HEK293 (cell line): Measurements from ENCODE around the gene PRM3.

Experiments
- CTCF ChIA-PET: fragments of 350-600 bp; formaldehyde crosslinking; extraction: SDS; loops from one replicate; lab custom pipeline; 2021; ENCODE audit warnings: antibody characterized with exemption; lab: Yijun Ruan, JAX
- POLR2A ChIA-PET: fragments of 300-600 bp; formaldehyde crosslinking; extraction: SDS; loops from one replicate; lab custom pipeline; 2020; ENCODE audit warnings: antibody characterized with exemption, inconsistent platforms; lab: Yijun Ruan, JAX
- H3K27ac ChIP-seq: fragments of 200-500 bp; sonication (Bioruptor generic); 2 replicates; pipeline ENCODE4 v1.5.1; 2014; ENCODE audit warnings: low read depth, low read length, control low read depth, inconsistent platforms; ENCODE audit errors: extremely low read depth
- H3K36me3 ChIP-seq, 2 experiments: fragments of 200-500 bp in 1 of 2; sonication (Bioruptor generic) in 1 of 2; 1 replicate in 1 of 2; 2 replicates in 1 of 2; pipeline ENCODE4 v1.5.1; 2014 to 2017; ENCODE audit warnings: inconsistent platforms in 2 of 2, low read length in 2 of 2; ENCODE audit not compliant: control insufficient read depth in 2 of 2, insufficient read depth in 1 of 2
- H3K4me1 ChIP-seq: fragments of 200-500 bp; sonication (Bioruptor generic); 2 replicates; pipeline ENCODE4 v1.5.1; 2014; ENCODE audit warnings: mild to moderate bottlenecking, low read length, inconsistent platforms; ENCODE audit not compliant: control insufficient read depth, insufficient read depth
- H3K4me3 ChIP-seq: 2 replicates; pipeline ENCODE4 v1.5.1; 2011; ENCODE audit warnings: low read depth, mild to moderate bottlenecking, control low read depth, low read length, moderate library complexity
- H3K9me3 ChIP-seq: fragments of 200-500 bp; sonication (Bioruptor generic); 2 replicates; pipeline ENCODE4 v1.5.1; 2014; ENCODE audit warnings: low read depth, low read length, inconsistent platforms; ENCODE audit not compliant: control insufficient read depth, insufficient read depth
- GLIS2 ChIP-seq: fragments of 450-650 bp; formaldehyde crosslinking; IDR thresholded peaks from 2 replicates; pipeline ENCODE4 v1.5.1; 2016; ENCODE audit warnings: missing biosample characterization, missing genetic modification characterization
- KLF1 ChIP-seq: fragments of 450-650 bp; formaldehyde crosslinking; IDR thresholded peaks from 2 replicates; pipeline ENCODE4 v1.5.1; 2016; ENCODE audit warnings: missing biosample characterization, missing genetic modification characterization
- MYNN ChIP-seq: fragments of 450-650 bp; formaldehyde crosslinking; IDR thresholded peaks from 2 replicates; pipeline ENCODE4 v1.5.1; 2016; ENCODE audit warnings: missing biosample characterization, missing genetic modification characterization, borderline replicate concordance
- ZBTB17 ChIP-seq: fragments of 450-650 bp; formaldehyde crosslinking; IDR thresholded peaks from 2 replicates; pipeline ENCODE4 v1.5.1; 2016; ENCODE audit warnings: missing biosample characterization, missing genetic modification characterization
- ZNF202 ChIP-seq: fragments of 450-650 bp; formaldehyde crosslinking; IDR thresholded peaks from 2 replicates; pipeline ENCODE4 v1.5.1; 2016; ENCODE audit warnings: missing biosample characterization, missing genetic modification characterization, borderline replicate concordance
- ZNF266 ChIP-seq: fragments of 450-650 bp; formaldehyde crosslinking; IDR thresholded peaks from 2 replicates; pipeline ENCODE4 v1.5.1; 2016; ENCODE audit warnings: missing biosample characterization, missing genetic modification characterization, low read depth
- ZNF792 ChIP-seq: fragments of 450-650 bp; formaldehyde crosslinking; IDR thresholded peaks from 2 replicates; pipeline ENCODE4 v1.5.1; 2016; ENCODE audit warnings: missing biosample characterization, missing genetic modification characterization
- ZSCAN16 ChIP-seq: fragments of 450-650 bp; formaldehyde crosslinking; IDR thresholded peaks from 2 replicates; pipeline ENCODE4 v1.5.1; 2016; ENCODE audit warnings: missing biosample characterization, missing genetic modification characterization
- TF ChIP-seq, protein P1 (sequence below): fragments of 450-650 bp; formaldehyde crosslinking; optimal IDR thresholded peaks from 2 replicates; pipeline ENCODE3; 2016; ENCODE audit warnings: missing biosample characterization, mild to moderate bottlenecking, missing genetic modification characterization
- TF ChIP-seq, protein P2 (sequence below): fragments of 450-650 bp; formaldehyde crosslinking; IDR thresholded peaks from 2 replicates; pipeline ENCODE4 v1.5.1; 2016; ENCODE audit warnings: missing biosample characterization, missing genetic modification characterization
- TF ChIP-seq, protein P3 (sequence below): fragments of 450-650 bp; formaldehyde crosslinking; IDR thresholded peaks from 2 replicates; pipeline ENCODE4 v1.5.1; 2016; ENCODE audit warnings: missing biosample characterization, missing genetic modification characterization
- TF ChIP-seq, protein P4 (sequence below): fragments of 450-650 bp; formaldehyde crosslinking; IDR thresholded peaks from 2 replicates; pipeline ENCODE4 v1.5.1; 2016; ENCODE audit warnings: missing biosample characterization, missing genetic modification characterization, borderline replicate concordance
- TF ChIP-seq, protein P5 (sequence below): fragments of 450-650 bp; formaldehyde crosslinking; IDR thresholded peaks from 2 replicates; pipeline ENCODE4 v1.5.1; 2016; ENCODE audit warnings: missing biosample characterization, missing genetic modification characterization
- TF ChIP-seq, protein P6 (sequence below): fragments of 450-650 bp; formaldehyde crosslinking; IDR thresholded peaks from 2 replicates; pipeline ENCODE4 v1.5.1; 2017; ENCODE audit warnings: missing biosample characterization, missing genetic modification characterization
- TF ChIP-seq, protein P7 (sequence below): fragments of 450-650 bp; formaldehyde crosslinking; IDR thresholded peaks from 2 replicates; pipeline ENCODE4 v1.5.1; 2016; ENCODE audit warnings: missing biosample characterization, missing genetic modification characterization

PRM3 gene

DNA sequence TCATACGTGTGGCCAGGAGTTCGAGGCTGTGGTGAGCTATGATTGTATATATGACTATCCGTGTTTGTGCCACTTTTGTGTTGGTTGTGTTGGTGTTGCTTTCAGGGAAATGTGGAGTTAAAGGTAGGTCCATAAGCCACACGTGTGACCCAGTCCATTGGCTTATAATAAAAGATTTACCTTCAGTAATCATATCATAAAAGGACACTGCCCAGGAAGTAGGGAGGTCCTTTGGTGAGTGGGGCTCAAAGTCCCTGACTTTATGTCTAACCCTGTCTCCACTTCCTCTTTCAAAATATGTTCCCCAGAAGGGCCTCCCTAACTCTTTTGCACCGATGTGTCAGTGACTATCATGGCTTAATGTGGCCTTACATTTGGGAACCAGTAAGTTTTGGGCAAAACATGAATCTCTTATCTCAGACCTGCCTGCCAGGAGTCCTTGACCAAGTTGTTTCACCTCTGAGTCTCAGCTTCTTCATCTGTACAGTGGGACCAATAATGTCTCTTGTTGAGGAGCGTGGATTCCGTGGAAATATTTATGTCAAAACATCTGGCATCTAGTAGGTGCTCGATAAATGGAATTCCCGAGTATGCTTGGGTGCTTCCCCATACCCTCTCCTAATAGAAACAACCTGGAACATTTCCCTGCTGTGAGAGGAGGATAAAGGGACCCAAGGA lies 9.1 kb downstream of the PRM3 start:
- Histone ChIP-seq H3K27ac (no peak overlapping the region), H3K9me3 (no peaks in the 10 kb centered on the region), H3K36me3 (no peaks in the 10 kb centered on the region), H3K4me1 (no peaks in the 10 kb centered on the region), H3K4me3 (no peak overlapping the region)
- CTCF ChIA-PET: no interaction called here
- no peak for TF ChIP-seq ZNF202 (tag by site-specific recombination)
- TF ChIP-seq, protein P1, sequence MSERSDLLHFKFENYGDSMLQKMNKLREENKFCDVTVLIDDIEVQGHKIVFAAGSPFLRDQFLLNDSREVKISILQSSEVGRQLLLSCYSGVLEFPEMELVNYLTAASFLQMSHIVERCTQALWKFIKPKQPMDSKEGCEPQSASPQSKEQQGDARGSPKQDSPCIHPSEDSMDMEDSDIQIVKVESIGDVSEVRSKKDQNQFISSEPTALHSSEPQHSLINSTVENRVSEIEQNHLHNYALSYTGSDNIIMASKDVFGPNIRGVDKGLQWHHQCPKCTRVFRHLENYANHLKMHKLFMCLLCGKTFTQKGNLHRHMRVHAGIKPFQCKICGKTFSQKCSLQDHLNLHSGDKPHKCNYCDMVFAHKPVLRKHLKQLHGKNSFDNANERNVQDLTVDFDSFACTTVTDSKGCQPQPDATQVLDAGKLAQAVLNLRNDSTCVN (tag by site-specific recombination): no peak
- TF ChIP-seq, protein P2, sequence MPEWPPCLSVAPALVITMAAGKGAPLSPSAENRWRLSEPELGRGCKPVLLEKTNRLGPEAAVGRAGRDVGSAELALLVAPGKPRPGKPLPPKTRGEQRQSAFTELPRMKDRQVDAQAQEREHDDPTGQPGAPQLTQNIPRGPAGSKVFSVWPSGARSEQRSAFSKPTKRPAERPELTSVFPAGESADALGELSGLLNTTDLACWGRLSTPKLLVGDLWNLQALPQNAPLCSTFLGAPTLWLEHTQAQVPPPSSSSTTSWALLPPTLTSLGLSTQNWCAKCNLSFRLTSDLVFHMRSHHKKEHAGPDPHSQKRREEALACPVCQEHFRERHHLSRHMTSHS (tag by site-specific recombination): no peak
- no peak for TF ChIP-seq ZBTB17
- no peak for TF ChIP-seq KLF1
- TF ChIP-seq, protein P3, sequence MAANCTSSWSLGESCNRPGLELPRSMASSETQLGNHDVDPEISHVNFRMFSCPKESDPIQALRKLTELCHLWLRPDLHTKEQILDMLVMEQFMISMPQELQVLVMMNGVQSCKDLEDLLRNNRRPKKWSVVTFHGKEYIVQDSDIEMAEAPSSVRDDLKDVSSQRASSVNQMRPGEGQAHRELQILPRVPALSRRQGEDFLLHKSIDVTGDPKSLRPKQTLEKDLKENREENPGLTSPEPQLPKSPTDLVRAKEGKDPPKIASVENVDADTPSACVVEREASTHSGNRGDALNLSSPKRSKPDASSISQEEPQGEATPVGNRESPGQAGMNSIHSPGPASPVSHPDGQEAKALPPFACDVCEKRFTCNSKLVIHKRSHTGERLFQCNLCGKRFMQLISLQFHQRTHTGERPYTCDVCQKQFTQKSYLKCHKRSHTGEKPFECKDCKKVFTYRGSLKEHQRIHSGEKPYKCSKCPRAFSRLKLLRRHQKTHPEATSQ (tag by site-specific recombination): no peak
- TF ChIP-seq, protein P4, sequence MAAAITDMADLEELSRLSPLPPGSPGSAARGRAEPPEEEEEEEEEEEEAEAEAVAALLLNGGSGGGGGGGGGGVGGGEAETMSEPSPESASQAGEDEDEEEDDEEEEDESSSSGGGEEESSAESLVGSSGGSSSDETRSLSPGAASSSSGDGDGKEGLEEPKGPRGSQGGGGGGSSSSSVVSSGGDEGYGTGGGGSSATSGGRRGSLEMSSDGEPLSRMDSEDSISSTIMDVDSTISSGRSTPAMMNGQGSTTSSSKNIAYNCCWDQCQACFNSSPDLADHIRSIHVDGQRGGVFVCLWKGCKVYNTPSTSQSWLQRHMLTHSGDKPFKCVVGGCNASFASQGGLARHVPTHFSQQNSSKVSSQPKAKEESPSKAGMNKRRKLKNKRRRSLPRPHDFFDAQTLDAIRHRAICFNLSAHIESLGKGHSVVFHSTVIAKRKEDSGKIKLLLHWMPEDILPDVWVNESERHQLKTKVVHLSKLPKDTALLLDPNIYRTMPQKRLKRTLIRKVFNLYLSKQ (tag by site-specific recombination): no peak
- TF ChIP-seq, protein P5, sequence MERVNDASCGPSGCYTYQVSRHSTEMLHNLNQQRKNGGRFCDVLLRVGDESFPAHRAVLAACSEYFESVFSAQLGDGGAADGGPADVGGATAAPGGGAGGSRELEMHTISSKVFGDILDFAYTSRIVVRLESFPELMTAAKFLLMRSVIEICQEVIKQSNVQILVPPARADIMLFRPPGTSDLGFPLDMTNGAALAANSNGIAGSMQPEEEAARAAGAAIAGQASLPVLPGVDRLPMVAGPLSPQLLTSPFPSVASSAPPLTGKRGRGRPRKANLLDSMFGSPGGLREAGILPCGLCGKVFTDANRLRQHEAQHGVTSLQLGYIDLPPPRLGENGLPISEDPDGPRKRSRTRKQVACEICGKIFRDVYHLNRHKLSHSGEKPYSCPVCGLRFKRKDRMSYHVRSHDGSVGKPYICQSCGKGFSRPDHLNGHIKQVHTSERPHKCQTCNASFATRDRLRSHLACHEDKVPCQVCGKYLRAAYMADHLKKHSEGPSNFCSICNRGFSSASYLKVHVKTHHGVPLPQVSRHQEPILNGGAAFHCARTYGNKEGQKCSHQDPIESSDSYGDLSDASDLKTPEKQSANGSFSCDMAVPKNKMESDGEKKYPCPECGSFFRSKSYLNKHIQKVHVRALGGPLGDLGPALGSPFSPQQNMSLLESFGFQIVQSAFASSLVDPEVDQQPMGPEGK (tag by site-specific recombination): no peak
- TF ChIP-seq MYNN (tag by site-specific recombination): no peak
- TF ChIP-seq ZSCAN16 (tag by site-specific recombination): no peak
- TF ChIP-seq GLIS2 (tag by site-specific recombination): no peak
- TF ChIP-seq, protein P6, sequence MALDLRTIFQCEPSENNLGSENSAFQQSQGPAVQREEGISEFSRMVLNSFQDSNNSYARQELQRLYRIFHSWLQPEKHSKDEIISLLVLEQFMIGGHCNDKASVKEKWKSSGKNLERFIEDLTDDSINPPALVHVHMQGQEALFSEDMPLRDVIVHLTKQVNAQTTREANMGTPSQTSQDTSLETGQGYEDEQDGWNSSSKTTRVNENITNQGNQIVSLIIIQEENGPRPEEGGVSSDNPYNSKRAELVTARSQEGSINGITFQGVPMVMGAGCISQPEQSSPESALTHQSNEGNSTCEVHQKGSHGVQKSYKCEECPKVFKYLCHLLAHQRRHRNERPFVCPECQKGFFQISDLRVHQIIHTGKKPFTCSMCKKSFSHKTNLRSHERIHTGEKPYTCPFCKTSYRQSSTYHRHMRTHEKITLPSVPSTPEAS (tag by site-specific recombination): no peak
- no peak for TF ChIP-seq ZNF792 (tag by site-specific recombination)
- no peak for TF ChIP-seq ZNF266 (tag by site-specific recombination)
- TF ChIP-seq, protein P7, sequence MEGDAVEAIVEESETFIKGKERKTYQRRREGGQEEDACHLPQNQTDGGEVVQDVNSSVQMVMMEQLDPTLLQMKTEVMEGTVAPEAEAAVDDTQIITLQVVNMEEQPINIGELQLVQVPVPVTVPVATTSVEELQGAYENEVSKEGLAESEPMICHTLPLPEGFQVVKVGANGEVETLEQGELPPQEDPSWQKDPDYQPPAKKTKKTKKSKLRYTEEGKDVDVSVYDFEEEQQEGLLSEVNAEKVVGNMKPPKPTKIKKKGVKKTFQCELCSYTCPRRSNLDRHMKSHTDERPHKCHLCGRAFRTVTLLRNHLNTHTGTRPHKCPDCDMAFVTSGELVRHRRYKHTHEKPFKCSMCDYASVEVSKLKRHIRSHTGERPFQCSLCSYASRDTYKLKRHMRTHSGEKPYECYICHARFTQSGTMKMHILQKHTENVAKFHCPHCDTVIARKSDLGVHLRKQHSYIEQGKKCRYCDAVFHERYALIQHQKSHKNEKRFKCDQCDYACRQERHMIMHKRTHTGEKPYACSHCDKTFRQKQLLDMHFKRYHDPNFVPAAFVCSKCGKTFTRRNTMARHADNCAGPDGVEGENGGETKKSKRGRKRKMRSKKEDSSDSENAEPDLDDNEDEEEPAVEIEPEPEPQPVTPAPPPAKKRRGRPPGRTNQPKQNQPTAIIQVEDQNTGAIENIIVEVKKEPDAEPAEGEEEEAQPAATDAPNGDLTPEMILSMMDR (tag by site-specific recombination): no peak
- POLR2A ChIA-PET: no interaction called here
